OCI-LY1 (cell line): Measurements from ENCODE around the gene TROAP.

Experiments
- EZH2 ChIP-seq: fragments of 200-600 bp; sonication (generic), shearing (Covaris generic); IDR thresholded peaks from 2 replicates; pipeline ENCODE4 v1.8.0; 2017; ENCODE audit warnings: borderline replicate concordance, mixed run types, mild to moderate bottlenecking, antibody characterized with exemption, low read length, moderate library complexity, mixed read lengths
- TF ChIP-seq, protein P1 (sequence below): fragments of 200-600 bp; sonication (generic), shearing (Covaris generic); IDR thresholded peaks from 2 replicates; pipeline ENCODE4 v1.5.1; 2017; ENCODE audit warnings: mild to moderate bottlenecking, antibody characterized with exemption, low read length, moderate library complexity, mixed read lengths

- TF ChIP-seq, protein P1, sequence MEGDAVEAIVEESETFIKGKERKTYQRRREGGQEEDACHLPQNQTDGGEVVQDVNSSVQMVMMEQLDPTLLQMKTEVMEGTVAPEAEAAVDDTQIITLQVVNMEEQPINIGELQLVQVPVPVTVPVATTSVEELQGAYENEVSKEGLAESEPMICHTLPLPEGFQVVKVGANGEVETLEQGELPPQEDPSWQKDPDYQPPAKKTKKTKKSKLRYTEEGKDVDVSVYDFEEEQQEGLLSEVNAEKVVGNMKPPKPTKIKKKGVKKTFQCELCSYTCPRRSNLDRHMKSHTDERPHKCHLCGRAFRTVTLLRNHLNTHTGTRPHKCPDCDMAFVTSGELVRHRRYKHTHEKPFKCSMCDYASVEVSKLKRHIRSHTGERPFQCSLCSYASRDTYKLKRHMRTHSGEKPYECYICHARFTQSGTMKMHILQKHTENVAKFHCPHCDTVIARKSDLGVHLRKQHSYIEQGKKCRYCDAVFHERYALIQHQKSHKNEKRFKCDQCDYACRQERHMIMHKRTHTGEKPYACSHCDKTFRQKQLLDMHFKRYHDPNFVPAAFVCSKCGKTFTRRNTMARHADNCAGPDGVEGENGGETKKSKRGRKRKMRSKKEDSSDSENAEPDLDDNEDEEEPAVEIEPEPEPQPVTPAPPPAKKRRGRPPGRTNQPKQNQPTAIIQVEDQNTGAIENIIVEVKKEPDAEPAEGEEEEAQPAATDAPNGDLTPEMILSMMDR: no peak
- TF ChIP-seq EZH2: no peak
These were observed 54.3 kb downstream of the TROAP start for GRCh38 chr12:49377386-49377785.
